ENCODE measurements around the gene ANKDD1A. TPM values are rescaled to one million over a fixed set of nuclear protein-coding genes. Genes with fewer than 3 reads are reported as not detected.

Gene ANKDD1A
- total RNA-seq, 1 donor, result 6.2 TPM

- Histone ChIP-seq H3K27me3 (ENCODE audit: insufficient read depth, low read length) (no peaks in the 10 kb centered on the region), H3K27ac (ENCODE audit: low read depth, low read length) (no peak overlapping the region), H3K36me3 (ENCODE audit: insufficient read depth, low read length) (no peaks in the 10 kb centered on the region), H3K4me3 (ENCODE audit: insufficient read depth, low read length) (no peak overlapping the region), H3K79me2 (ENCODE audit: insufficient read depth, low read length) (no peaks in the 10 kb centered on the region), H2AFZ (ENCODE audit: low read length) (no peak overlapping the region), H3K9me3 (ENCODE audit: low read depth, low read length) (no peaks in the 10 kb centered on the region), H4K20me1 (ENCODE audit: insufficient read depth, low read length) (no peaks in the 10 kb centered on the region), H3K4me2 (ENCODE audit: insufficient read depth, low read length) (no peak overlapping the region), H3K4me1 (ENCODE audit: insufficient read depth, low read length) (peaks cover 4% of the 10 kb centered on the region)
- no peak for TF ChIP-seq CTCF (IDR thresholded peaks at IDR 0.05; ENCODE audit: extremely low read depth, low read depth, low read length)
- no peak for DNase-seq (ENCODE audit: insufficient read length, low spot score, missing footprints)
Observed at GRCh38 chr15:64930019-64930652, 18.4 kb downstream of the ANKDD1A start.

GRCh38 chr15:64930778-64931371, 19.2 kb downstream of the ANKDD1A start:
- H3K9me3 ChIP-seq (ENCODE audit: low read depth, low read length), result no peaks in the 10 kb centered on the region
- no peaks in the 10 kb centered on the region for H3K27me3 ChIP-seq (ENCODE audit: insufficient read depth, low read length)
- H4K20me1 ChIP-seq (ENCODE audit: insufficient read depth, low read length), result no peaks in the 10 kb centered on the region
- H3K4me2 ChIP-seq (ENCODE audit: insufficient read depth, low read length), result no peak overlapping the region
- H3K36me3 ChIP-seq (ENCODE audit: insufficient read depth, low read length), result no peaks in the 10 kb centered on the region
- no peak overlapping the region for H3K27ac ChIP-seq (ENCODE audit: low read depth, low read length)
- H3K4me3 ChIP-seq (ENCODE audit: insufficient read depth, low read length), result no peak overlapping the region
- TF ChIP-seq CTCF (IDR thresholded peaks at IDR 0.05; ENCODE audit: extremely low read depth, low read depth, low read length), result no peak
- no peak overlapping the region for H2AFZ ChIP-seq (ENCODE audit: low read length)
- no peaks in the 10 kb centered on the region for H3K79me2 ChIP-seq (ENCODE audit: insufficient read depth, low read length)
- peak; percentile 82 for DNase-seq (ENCODE audit: insufficient read length, low spot score, missing footprints)
- peaks cover 4% of the 10 kb centered on the region for H3K4me1 ChIP-seq (ENCODE audit: insufficient read depth, low read length)

- peaks cover 4% of the 10 kb centered on the region for H3K4me1 ChIP-seq (ENCODE audit: insufficient read depth, low read length)
- H3K27me3 ChIP-seq (ENCODE audit: insufficient read depth, low read length), result no peaks in the 10 kb centered on the region
- TF ChIP-seq CTCF (IDR thresholded peaks at IDR 0.05; ENCODE audit: extremely low read depth, low read depth, low read length), result no peak
- H3K9me3 ChIP-seq (ENCODE audit: low read depth, low read length), result no peaks in the 10 kb centered on the region
- no peak overlapping the region for H3K4me2 ChIP-seq (ENCODE audit: insufficient read depth, low read length)
- no peak overlapping the region for H3K27ac ChIP-seq (ENCODE audit: low read depth, low read length)
- H4K20me1 ChIP-seq (ENCODE audit: insufficient read depth, low read length), result no peaks in the 10 kb centered on the region
- DNase-seq (ENCODE audit: insufficient read length, low spot score, missing footprints), result no peak
- H3K4me3 ChIP-seq (ENCODE audit: insufficient read depth, low read length), result no peak overlapping the region
- no peaks in the 10 kb centered on the region for H3K79me2 ChIP-seq (ENCODE audit: insufficient read depth, low read length)
- H2AFZ ChIP-seq (ENCODE audit: low read length), result no peak overlapping the region
- no peaks in the 10 kb centered on the region for H3K36me3 ChIP-seq (ENCODE audit: insufficient read depth, low read length)
Observed at GRCh38 chr15:64931381-64931780, 19.7 kb downstream of the ANKDD1A start.

GRCh38 chr15:64934023-64934422, 22.3 kb downstream of the ANKDD1A start:
- DNase-seq (ENCODE audit: insufficient read length, low spot score, missing footprints), result no peak
- H2AFZ ChIP-seq (ENCODE audit: low read length), result no peak overlapping the region
- no peak overlapping the region for H3K4me2 ChIP-seq (ENCODE audit: insufficient read depth, low read length)
- no peaks in the 10 kb centered on the region for H3K79me2 ChIP-seq (ENCODE audit: insufficient read depth, low read length)
- peaks cover 10% of the 10 kb centered on the region for H3K4me1 ChIP-seq (ENCODE audit: insufficient read depth, low read length)
- no peaks in the 10 kb centered on the region for H3K36me3 ChIP-seq (ENCODE audit: insufficient read depth, low read length)
- no peaks in the 10 kb centered on the region for H3K27me3 ChIP-seq (ENCODE audit: insufficient read depth, low read length)
- H3K27ac ChIP-seq (ENCODE audit: low read depth, low read length), result no peak overlapping the region
- TF ChIP-seq CTCF (IDR thresholded peaks at IDR 0.05; ENCODE audit: extremely low read depth, low read depth, low read length), result no peak
- H3K4me3 ChIP-seq (ENCODE audit: insufficient read depth, low read length), result no peak overlapping the region
- H4K20me1 ChIP-seq (ENCODE audit: insufficient read depth, low read length), result no peaks in the 10 kb centered on the region
- H3K9me3 ChIP-seq (ENCODE audit: low read depth, low read length), result no peaks in the 10 kb centered on the region

All from osteoblast (primary cell).